ENCODE results near the gene LSAMP. TPM values are rescaled to one million over a fixed set of nuclear protein-coding genes. Genes with fewer than 3 reads are reported as not detected.

Gene LSAMP
- total and polyA plus RNA-seq, 9 of the 15 experiments (the other 6 are each of a cell fraction or from before 2014, with no cell fraction given), result 0.09 to 0.11 TPM; not detected in 7

- Histone ChIP-seq H3K9me3 (replicated peaks; ENCODE audit: control insufficient read depth, insufficient read depth, low read depth, low read length) (no peaks in the 10 kb centered on the region), H4K20me1 (replicated peaks; ENCODE audit: control insufficient read depth, insufficient read depth, low read length) (no peaks in the 10 kb centered on the region), H3K27ac (ENCODE audit: extremely low read depth, low read depth, low read length) (no peak overlapping the region), H3K79me2 (ENCODE audit: control insufficient read depth, insufficient read depth, low read length) (no peaks in the 10 kb centered on the region), H2AFZ (ENCODE audit: low read depth, low read length) (no peak overlapping the region), H3K4me2 (ENCODE audit: insufficient read depth, low read length) (no peak overlapping the region), H3K4me1 (replicated peaks in 1 of 2; ENCODE audit: control insufficient read depth in 2 of 2, insufficient read depth in 2 of 2, low read length in 2 of 2) (no peaks in the 10 kb centered on the region), H3K36me3 (ENCODE audit: control insufficient read depth, insufficient read depth, low read length) (no peaks in the 10 kb centered on the region), H3K4me3 (no peak overlapping the region), H3K9ac (ENCODE audit: insufficient read depth in 1 of 2, low read depth in 2 of 2, low read length in 2 of 2) (no peak overlapping the region), H3K27me3 (ENCODE audit: control insufficient read depth in 2 of 2, insufficient read depth in 2 of 2, low read length in 2 of 2) (no peaks in the 10 kb centered on the region), H3K9me1 (ENCODE audit: control insufficient read depth, insufficient read depth, low read length) (no peaks in the 10 kb centered on the region)
- in situ Hi-C loops (cut with MboI), result no loop called here
- FAIRE-seq, result no peak
- intact Hi-C loops (cut with micrococcal nuclease), result no loop called here
- DNase-seq (ENCODE audit: extremely low read depth in 1 of 4, low spot score in 3 of 4), result no peak
- POLR2A ChIA-PET, result no interaction called here
- 67% methylated on average over 1 of the region's 2 CpGs for WGBS (ENCODE audit: insufficient coverage, low coverage, missing lambda C conversion rate)
- CTCF ChIA-PET (ENCODE audit: low intra/inter-chr PET ratio), result no interaction called here
- ATAC-seq, result no peak
- TF ChIP-seq ZNF77 (CRISPR knock-in tag; IDR thresholded peaks at IDR 0.05) (no peak), MCM7 (IDR thresholded peaks at IDR 0.05) (no peak), TCFL5 (CRISPR knock-in tag; conservative IDR thresholded peaks at IDR 0.05) (no peak), ZNF384 (IDR thresholded peaks at IDR 0.05; ENCODE audit: low read depth, low read length) (no peak), NEUROD1 (IDR thresholded peaks at IDR 0.05; ENCODE audit: borderline replicate concordance, low read depth, low read length, partially characterized antibody) (no peak), AFF4 (CRISPR knock-in tag; IDR thresholded peaks at IDR 0.05) (no peak), EP400 (IDR thresholded peaks at IDR 0.05) (no peak)
- BruUV-seq (replicated peaks), result no TSS peak
These were observed 348.7 kb downstream of the LSAMP start for GRCh38 chr3:116096631-116097030.
